Fibroblast of upper back skin (primary cell): Measurements from ENCODE around the gene STK11IP.

Experiments used
- DNase-seq: peaks from one replicate; pipeline ENCODE4 v3.0.0-alpha.2; 2013

Gene STK11IP

GRCh38 chr2:219565130-219566080 lies 32.3 kb upstream of the STK11IP start:
- no peak for DNase-seq

GRCh38 chr2:219566640-219567039 lies 31.0 kb upstream of the STK11IP start:
- no peak for DNase-seq

GRCh38 chr2:219567131-219567530 lies 30.5 kb upstream of the STK11IP start:
- DNase-seq, result no peak

- DNase-seq, result no peak
Measured at GRCh38 chr2:219567791-219568361, 29.8 kb upstream of the STK11IP start.

GRCh38 chr2:219569041-219569440 lies 28.6 kb upstream of the STK11IP start:
- DNase-seq, result no peak

GRCh38 chr2:219569635-219570034 lies 28.0 kb upstream of the STK11IP start:
- no peak for DNase-seq

- peak; percentile 11 for DNase-seq
Measured at GRCh38 chr2:219570194-219570923, 27.3 kb upstream of the STK11IP start.

GRCh38 chr2:219570924-219571310 lies 26.7 kb upstream of the STK11IP start:
- peak; percentile 11 for DNase-seq

GRCh38 chr2:219571311-219572236 lies 26.1 kb upstream of the STK11IP start, which contains the start of gene OBSL1:
Gene OBSL1, minus strand, starts transcription at chr2:219571539. Its CDS starts 307 bp downstream, at chr2:219571232.
- peak; percentile 81 for DNase-seq

GRCh38 chr2:219572237-219573001 lies 25.2 kb upstream of the STK11IP start, which contains the start of gene INHA:
Gene INHA, plus strand, starts transcription at chr2:219572310. Its CDS starts 65 bp downstream, at chr2:219572375.
- DNase-seq, result no peak

- DNase-seq, result no peak
Measured at GRCh38 chr2:219573166-219573565, 24.5 kb upstream of the STK11IP start.

- DNase-seq, result no peak
Measured at GRCh38 chr2:219574484-219575311, 23.0 kb upstream of the STK11IP start.

- no peak for DNase-seq
Measured at GRCh38 chr2:219575566-219576504, 21.8 kb upstream of the STK11IP start.

- DNase-seq, result peak; percentile 16
Measured at GRCh38 chr2:219576505-219577388, 20.9 kb upstream of the STK11IP start.

- no peak for DNase-seq
Measured at GRCh38 chr2:219578811-219579613, 18.6 kb upstream of the STK11IP start.

GRCh38 chr2:219581346-219581745 lies 16.3 kb upstream of the STK11IP start:
- no peak for DNase-seq

- no peak for DNase-seq
Measured at GRCh38 chr2:219591091-219591490, 6.6 kb upstream of the STK11IP start.
